ENCODE data around the gene CFAP20DC. TPM values are rescaled to one million over a fixed set of nuclear protein-coding genes. Genes with fewer than 3 reads are reported as not detected.
A peak's percentile ranks its signal among the peaks of the same experiment; 100 is the strongest.

CFAP20DC gene
- total RNA-seq, 1 experiment from 2014 or later = 4.5 TPM

DNA sequence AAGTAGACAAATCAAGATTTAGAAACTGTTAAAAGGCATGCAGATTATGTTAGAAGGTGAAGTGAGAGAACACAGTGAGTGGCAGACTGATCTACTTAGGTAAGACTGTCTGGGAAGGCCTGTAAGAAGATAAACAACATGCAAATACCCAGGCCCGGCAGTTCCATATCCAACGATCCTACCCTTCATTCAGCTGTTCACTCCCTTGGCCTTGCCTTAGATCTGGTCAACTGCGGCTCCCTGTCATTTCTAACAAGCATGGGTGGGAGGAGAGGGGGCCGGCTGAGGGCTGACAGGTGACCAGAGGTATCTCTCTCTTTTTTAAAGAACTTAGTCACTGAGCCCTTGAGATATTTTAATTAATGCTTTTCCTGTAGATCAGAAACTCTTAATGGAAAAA lies 298.6 kb downstream of the CFAP20DC start:
- Histone ChIP-seq H2BK15ac (ENCODE audit: low read depth, low read length) (no peak overlapping the region), H2AFZ (ENCODE audit: low read length) (no peak overlapping the region), H3K4me1 (ENCODE audit: insufficient read depth, low read length) (no peaks in the 10 kb centered on the region), H3K14ac (ENCODE audit: insufficient read depth, low read length) (no peak overlapping the region), H3K56ac (ENCODE audit: insufficient read length, low read depth, low read length) (no peak overlapping the region), H2BK5ac (ENCODE audit: insufficient read length, low read length) (no peak overlapping the region), H3K79me1 (ENCODE audit: insufficient read depth, low read depth, low read length, poor library complexity, severe bottlenecking) (no peaks in the 10 kb centered on the region), H3K23me2 (ENCODE audit: insufficient read length, low read depth, low read length, poor library complexity, severe bottlenecking) (no peaks in the 10 kb centered on the region), H4K5ac (ENCODE audit: insufficient read length, low read depth, low read length) (no peak overlapping the region), H3T11ph (ENCODE audit: low read length) (no peak overlapping the region), H3K27me3 (ENCODE audit: insufficient read depth, low read length) (no peaks in the 10 kb centered on the region), H3K79me2 (ENCODE audit: insufficient read depth, low read length) (no peaks in the 10 kb centered on the region), H4K8ac (replicated peaks; ENCODE audit: insufficient read length, low read depth, low read length) (no peak overlapping the region), H4K20me1 (ENCODE audit: control insufficient read depth, insufficient read depth, insufficient read length) (no peaks in the 10 kb centered on the region), H2AK5ac (ENCODE audit: insufficient read length, low read length) (no peak overlapping the region), H4K91ac (ENCODE audit: insufficient read length, low read depth, low read length) (no peak overlapping the region), H3K4me2 (ENCODE audit: insufficient read depth, insufficient read length, low read length) (no peak overlapping the region), H2BK20ac (ENCODE audit: low read depth, low read length, poor library complexity, severe bottlenecking) (no peak overlapping the region), H2BK120ac (ENCODE audit: low read depth, low read length, poor library complexity, severe bottlenecking) (no peak overlapping the region), H3K23ac (ENCODE audit: insufficient read length, low read depth, low read length) (no peak overlapping the region), H3K9me3 (ENCODE audit: control insufficient read depth, low read depth, low read length) (no peaks in the 10 kb centered on the region), H3K4ac (ENCODE audit: low read depth, low read length) (no peak overlapping the region), H2BK12ac (ENCODE audit: insufficient read length, low read depth, low read length) (no peak overlapping the region), H3K18ac (ENCODE audit: insufficient read length, low read depth, low read length) (no peak overlapping the region), H3K27ac (ENCODE audit: insufficient read length, low read depth, low read length) (no peak overlapping the region), H3K9ac (ENCODE audit: extremely low read depth, insufficient read length, low read length) (no peak overlapping the region)
- TF ChIP-seq, protein P1, sequence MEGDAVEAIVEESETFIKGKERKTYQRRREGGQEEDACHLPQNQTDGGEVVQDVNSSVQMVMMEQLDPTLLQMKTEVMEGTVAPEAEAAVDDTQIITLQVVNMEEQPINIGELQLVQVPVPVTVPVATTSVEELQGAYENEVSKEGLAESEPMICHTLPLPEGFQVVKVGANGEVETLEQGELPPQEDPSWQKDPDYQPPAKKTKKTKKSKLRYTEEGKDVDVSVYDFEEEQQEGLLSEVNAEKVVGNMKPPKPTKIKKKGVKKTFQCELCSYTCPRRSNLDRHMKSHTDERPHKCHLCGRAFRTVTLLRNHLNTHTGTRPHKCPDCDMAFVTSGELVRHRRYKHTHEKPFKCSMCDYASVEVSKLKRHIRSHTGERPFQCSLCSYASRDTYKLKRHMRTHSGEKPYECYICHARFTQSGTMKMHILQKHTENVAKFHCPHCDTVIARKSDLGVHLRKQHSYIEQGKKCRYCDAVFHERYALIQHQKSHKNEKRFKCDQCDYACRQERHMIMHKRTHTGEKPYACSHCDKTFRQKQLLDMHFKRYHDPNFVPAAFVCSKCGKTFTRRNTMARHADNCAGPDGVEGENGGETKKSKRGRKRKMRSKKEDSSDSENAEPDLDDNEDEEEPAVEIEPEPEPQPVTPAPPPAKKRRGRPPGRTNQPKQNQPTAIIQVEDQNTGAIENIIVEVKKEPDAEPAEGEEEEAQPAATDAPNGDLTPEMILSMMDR (conservative IDR thresholded peaks at IDR 0.05) = no peak
- Mint-ChIP-seq H3K27me3 (ENCODE audit: low read depth) (no peaks in the 10 kb centered on the region), H3K36me3 (ENCODE audit: insufficient read depth in 1 of 3, low read depth in 3 of 3) (no peaks in the 10 kb centered on the region), H3K4me3 (no peak overlapping the region), H3K9me3 (no peaks in the 10 kb centered on the region), H3K27ac (0 out of 7 replicates have a peak overlapping the region, but pooled peaks of 1 of the 3 experiments have one; percentile 40), H3K4me1 (no peaks in the 10 kb centered on the region)
- WGBS (ENCODE audit: extremely low coverage, insufficient read length, low lambda C conversion rate) = no CpG with 5 or more reads among the region's 4 CpGs
- DNase-seq = no peak
